Panc1 (cell line): Measurements from ENCODE around the gene NFIC.

Experiments
- POLR2AphosphoS5 ChIP-seq: IDR thresholded peaks from 2 replicates; pipeline ENCODE4 v1.6.1; 2012; ENCODE audit warnings: mild to moderate bottlenecking, low read depth, low read length, moderate library complexity
- TCF7L2 ChIP-seq: IDR thresholded peaks from 2 replicates; pipeline ENCODE4 v1.6.1; 2011; ENCODE audit warnings: mild to moderate bottlenecking, low read depth, low read length, inconsistent platforms
- TF ChIP-seq, protein P1 (sequence below): fragments of 450-650 bp; IDR thresholded peaks from 2 replicates; pipeline ENCODE4 v1.5.1; 2017; ENCODE audit warnings: mild to moderate bottlenecking

DNA sequence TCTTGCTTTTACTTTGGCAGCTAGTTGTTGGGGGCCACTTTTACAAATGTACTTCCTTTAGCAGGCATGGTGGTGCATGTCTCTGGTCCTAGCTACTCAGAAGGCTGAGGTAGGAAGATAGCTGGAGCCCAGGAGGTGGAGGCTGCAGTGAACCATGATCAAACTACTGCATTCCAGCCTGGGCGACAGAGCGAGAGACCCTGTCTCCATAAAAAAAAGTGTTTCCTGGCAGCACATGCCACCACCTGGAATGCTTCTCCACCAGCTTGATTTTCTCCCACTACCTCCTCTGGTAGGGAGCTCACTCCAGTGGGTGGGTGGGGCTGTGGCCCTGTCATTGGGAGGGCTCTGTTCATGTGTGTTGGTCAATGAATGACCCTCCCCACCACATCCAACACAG is 152.3 kb downstream of the NFIC start:
- TF ChIP-seq, protein P1, sequence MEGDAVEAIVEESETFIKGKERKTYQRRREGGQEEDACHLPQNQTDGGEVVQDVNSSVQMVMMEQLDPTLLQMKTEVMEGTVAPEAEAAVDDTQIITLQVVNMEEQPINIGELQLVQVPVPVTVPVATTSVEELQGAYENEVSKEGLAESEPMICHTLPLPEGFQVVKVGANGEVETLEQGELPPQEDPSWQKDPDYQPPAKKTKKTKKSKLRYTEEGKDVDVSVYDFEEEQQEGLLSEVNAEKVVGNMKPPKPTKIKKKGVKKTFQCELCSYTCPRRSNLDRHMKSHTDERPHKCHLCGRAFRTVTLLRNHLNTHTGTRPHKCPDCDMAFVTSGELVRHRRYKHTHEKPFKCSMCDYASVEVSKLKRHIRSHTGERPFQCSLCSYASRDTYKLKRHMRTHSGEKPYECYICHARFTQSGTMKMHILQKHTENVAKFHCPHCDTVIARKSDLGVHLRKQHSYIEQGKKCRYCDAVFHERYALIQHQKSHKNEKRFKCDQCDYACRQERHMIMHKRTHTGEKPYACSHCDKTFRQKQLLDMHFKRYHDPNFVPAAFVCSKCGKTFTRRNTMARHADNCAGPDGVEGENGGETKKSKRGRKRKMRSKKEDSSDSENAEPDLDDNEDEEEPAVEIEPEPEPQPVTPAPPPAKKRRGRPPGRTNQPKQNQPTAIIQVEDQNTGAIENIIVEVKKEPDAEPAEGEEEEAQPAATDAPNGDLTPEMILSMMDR = no peak
- TF ChIP-seq TCF7L2 (no peak), POLR2AphosphoS5 (no peak)
